NCI-H187 treated with DMSO at 0.1 percent for 48 hours (cell line): ENCODE data around the gene DHCR24.
A peak's percentile ranks its signal among the peaks of the same experiment; 100 is the strongest.
"Not testable (repeated sequence)": the region's sequence is repeated elsewhere in the genome, so short reads cannot be mapped to it uniquely, and the experiment has no call there.

ENCODE experiments used
- DNase-seq: peaks from one replicate; lab custom pipeline; 2025; lab: John Stamatoyannopoulos, UW

Gene DHCR24

GRCh38 chr1:54886724-54887664 lies at the start of gene DHCR24:
Gene DHCR24, minus strand, starts transcription at chr1:54887195. Its CDS starts 76 bp downstream, at chr1:54887119.
- DNase-seq, result peak; percentile 53

- DNase-seq, result no peak
Measured at GRCh38 chr1:54936791-54937190, 49.8 kb upstream of the DHCR24 start.

GRCh38 chr1:54934869-54935268 lies 47.9 kb upstream of the DHCR24 start:
- DNase-seq, result no peak

- not testable (repeated sequence) for DNase-seq
Measured at GRCh38 chr1:54934081-54934480, 47.1 kb upstream of the DHCR24 start.

- DNase-seq, result no peak
Measured at GRCh38 chr1:54931275-54931840, 44.4 kb upstream of the DHCR24 start.

DNA sequence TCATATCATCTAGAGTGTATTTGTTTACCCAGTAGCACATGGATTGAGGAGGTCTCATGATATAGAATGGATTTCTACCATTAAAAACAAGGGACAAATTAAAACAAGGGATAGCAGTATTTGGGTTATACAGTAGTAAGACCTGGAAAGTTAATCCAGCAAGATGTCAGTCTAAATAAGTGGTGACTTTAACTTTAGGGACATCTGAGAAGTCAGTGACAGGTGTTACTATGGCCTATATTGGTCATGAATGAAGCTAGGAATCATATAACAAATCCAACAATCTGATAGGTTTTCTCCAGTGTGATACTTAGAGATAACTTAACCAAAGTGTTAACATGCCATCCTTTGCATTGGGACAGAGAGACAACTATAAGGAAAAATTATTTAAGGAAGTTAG lies 42.7 kb upstream of the DHCR24 start:
- DNase-seq, result no peak

DNA sequence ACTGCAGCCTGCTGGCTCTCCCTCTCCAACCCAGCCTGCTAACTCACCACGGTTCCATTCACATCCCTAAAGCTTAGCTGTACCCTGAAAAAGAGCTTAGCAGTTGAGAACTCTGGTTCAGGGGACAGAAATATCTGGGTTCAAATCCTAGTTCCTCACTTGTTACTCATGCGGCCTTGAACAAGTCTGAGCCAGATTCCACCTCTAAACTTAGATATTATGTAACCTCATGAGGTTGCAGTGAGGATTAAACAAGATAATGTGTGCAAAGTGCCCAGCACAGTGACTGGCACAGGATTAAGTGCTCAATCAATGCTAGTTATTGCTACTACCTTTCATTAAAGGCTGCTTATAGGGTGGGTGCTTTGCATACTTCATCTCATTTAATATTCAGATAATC lies 41.3 kb upstream of the DHCR24 start:
- no peak for DNase-seq

DNA sequence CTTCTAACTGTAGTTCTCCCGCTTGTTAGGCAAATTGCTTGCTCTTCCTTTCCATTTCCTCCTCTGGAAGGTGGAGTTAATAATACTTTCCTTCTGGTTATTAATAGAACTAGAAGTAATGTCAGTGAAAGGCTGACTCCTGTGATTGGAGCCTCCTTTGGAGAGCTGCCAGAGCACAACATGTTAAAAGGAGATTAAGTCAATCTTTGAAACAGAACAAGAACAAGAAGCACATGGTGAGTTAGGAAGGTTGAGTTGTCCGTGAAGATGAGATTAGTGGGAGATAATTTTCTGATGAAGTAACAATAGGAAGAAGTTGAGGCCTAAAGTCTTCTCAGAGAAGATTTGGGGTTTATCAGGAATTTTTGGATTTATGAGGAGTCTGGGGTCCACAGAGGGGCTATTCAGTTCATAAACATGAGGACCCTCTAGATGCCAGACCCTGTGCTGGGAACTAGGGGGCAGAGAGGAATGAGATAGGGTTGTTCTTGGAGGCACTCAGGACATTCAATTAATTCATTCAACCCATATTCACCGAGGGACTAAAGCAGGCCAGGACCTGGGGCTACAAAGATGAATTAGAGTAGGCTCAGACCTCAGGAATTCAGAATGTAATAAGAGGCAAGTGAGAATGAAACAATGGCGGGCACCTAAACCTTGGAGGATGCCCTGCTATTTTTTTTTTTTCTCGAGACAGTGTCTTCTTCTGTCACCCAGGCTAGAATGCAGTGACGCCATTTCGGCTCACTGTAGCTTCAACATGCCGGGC lies 40.7 kb upstream of the DHCR24 start:
- DNase-seq, result no peak

GRCh38 chr1:54926970-54927369 lies 40.0 kb upstream of the DHCR24 start:
- DNase-seq, result no peak

- no peak for DNase-seq
Measured at GRCh38 chr1:54922921-54923421, 36.0 kb upstream of the DHCR24 start.

DNA sequence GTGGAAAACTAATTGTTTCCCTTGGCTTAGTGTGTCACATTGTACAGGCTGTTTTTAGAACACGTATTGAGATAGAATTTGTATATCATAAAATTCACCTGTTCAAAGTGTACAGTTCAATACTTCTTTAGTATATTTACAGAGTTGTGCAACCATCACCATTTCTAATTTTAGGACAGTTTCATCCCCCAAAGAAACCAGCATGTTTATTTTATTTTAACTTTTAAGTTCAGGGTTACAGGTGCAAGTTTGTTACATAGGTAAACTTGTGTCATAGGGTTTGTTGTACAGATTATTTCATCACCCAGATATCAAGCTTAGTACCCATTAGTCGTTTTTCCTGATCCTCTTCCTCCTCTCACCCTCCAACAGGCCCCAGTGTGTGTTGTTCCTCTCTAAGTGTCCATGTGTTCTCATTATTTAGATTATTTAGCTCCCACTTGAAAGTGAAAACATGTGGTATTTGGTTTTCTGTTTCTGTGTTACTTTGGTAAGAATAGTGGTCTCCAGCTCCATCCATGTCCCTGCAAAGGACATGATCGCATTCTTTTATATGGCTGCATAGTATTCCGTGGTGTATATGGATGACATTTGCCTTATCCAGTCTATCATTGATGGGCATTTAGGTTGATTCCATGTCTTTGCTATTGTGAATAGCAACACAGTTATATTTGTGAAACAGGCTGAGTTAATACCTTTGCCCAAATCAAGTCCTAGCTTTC lies 35.2 kb upstream of the DHCR24 start:
- no peak for DNase-seq

GRCh38 chr1:54919367-54920359 lies 32.7 kb upstream of the DHCR24 start:
- DNase-seq, result no peak

DNA sequence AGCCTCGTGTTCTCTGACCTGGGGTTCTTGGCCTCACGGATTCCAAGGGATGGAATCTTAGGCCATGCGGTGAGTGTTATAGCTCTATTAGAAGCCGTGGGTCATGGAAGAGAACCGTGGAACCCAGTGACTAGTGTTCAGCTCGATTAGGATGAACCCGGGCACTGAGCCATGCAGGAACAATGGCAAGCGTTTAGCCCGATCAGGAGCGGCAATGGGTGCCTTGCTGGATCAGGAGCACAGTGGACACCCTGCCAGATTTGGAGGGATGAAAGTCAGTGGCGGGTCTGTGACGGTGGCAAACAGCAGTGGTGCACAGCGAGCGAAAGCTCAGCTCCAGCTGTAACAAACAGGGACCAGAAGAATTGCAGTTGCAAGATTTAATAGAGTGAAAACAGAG lies 24.1 kb upstream of the DHCR24 start:
- DNase-seq, result not testable (repeated sequence)

- no peak for DNase-seq
Measured at GRCh38 chr1:54906586-54906985, 19.6 kb upstream of the DHCR24 start.

DNA sequence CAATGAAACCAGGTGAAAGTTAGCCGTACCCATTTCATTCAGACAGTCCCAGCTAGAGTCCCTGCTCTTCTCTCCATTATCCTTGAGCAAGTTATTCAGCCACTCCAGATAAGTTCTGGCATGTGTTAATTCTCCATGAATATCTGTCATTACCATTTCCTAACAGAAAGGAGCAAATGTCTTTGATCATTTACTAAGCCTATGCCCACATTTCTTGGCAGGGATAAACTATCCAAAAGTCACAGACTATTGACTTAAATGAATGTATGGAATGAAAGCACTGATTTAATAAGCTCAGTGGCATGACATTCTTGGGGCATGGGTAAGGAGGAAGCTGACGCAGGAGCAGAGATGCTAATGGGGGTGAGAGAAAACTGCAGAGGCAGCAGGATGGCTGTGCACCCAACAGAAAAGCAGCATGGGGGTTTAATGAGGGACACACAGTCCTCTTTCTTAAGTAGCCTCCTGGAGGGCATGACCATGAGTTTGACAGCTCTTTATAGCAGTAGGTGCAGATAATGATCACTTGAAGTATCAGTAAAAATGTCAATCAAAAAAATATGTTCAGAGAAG lies 17.6 kb upstream of the DHCR24 start:
- no peak for DNase-seq

DNA sequence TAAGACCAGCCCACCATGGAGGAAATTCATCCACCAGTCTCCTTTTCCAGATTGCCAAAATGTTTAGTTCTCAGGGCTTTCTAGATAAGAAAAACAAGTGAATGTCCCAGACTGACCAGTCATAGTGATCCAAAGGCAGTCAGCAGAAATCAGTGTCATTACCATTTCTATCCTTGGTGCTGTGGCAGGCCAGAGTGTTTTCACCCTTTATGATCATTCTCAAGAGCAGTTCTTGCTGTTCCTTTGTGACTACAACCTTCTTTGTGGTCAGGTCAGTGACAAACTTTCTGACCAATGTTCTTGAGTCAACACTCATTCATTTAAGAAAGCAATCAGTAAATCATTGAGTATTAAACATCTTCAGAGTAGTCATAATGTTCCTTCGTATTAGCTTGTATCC lies 7.3 kb upstream of the DHCR24 start:
- no peak for DNase-seq

DNA sequence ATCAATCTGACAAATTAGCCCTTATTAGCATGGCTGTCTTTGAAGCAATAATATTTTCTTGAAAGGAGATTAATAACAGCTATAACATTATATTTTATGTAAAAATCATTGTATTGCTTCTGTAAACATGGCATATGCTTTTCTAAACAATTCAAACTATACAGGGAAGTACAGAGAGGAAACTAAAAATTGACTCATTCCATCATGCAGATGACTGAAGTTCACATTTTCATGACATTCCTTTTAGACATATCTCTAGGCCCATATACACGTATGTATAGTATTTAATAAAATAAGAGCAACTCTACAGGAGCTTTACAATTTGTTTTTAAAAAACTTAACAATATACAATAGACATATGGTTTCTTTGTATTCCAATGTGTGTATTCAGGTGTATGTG lies 5.6 kb upstream of the DHCR24 start:
- no peak for DNase-seq

GRCh38 chr1:54889132-54889725 lies 2.2 kb upstream of the DHCR24 start:
- DNase-seq, result no peak

- no peak for DNase-seq
Measured at GRCh38 chr1:54888080-54888733, 1.2 kb upstream of the DHCR24 start.
